Neural cell (in vitro differentiated cells): ENCODE measurements around the gene IHH.

ENCODE experiments used
- EZH2 ChIP-seq: fragments of 200-600, 300-800 bp; shearing (Covaris generic), sonication (generic); IDR thresholded peaks from 2 replicates; pipeline ENCODE4 v1.6.1; 2014; ENCODE audit warnings: antibody characterized with exemption, low read length, borderline replicate concordance, mild to moderate bottlenecking; ENCODE audit not compliant: insufficient read depth, poor library complexity, severe bottlenecking
- MXI1 ChIP-seq: fragments of 450-650 bp; conservative IDR thresholded peaks from 2 replicates; pipeline ENCODE4 v1.6.1; 2014; ENCODE audit warnings: antibody characterized with exemption, mild to moderate bottlenecking; ENCODE audit not compliant: poor library complexity, severe bottlenecking
- POLR2AphosphoS5 ChIP-seq: IDR thresholded peaks from 2 replicates; pipeline ENCODE4 v1.6.1; 2012
- RAD21 ChIP-seq: fragments of 450-650 bp; conservative IDR thresholded peaks from 2 replicates; pipeline ENCODE4 v1.6.1; 2014; ENCODE audit warnings: antibody characterized with exemption, mild to moderate bottlenecking, moderate library complexity
- TAF1 ChIP-seq: IDR thresholded peaks from 2 replicates; pipeline ENCODE4 v1.6.1; 2012; ENCODE audit warnings: low read depth
- TF ChIP-seq, protein P1 (sequence below): fragments of 450-650 bp; IDR thresholded peaks from 2 replicates; pipeline ENCODE4 v1.5.1; 2014; ENCODE audit warnings: antibody characterized with exemption, mild to moderate bottlenecking, moderate library complexity; ENCODE audit not compliant: poor library complexity, severe bottlenecking
- TF ChIP-seq, protein P2 (sequence below): IDR thresholded peaks from 2 replicates; pipeline ENCODE4 v1.6.1; 2012; ENCODE audit warnings: borderline replicate concordance

GRCh38 chr2:219095406-219095935 lies 34.8 kb upstream of the IHH start:
- TF ChIP-seq, protein P1, sequence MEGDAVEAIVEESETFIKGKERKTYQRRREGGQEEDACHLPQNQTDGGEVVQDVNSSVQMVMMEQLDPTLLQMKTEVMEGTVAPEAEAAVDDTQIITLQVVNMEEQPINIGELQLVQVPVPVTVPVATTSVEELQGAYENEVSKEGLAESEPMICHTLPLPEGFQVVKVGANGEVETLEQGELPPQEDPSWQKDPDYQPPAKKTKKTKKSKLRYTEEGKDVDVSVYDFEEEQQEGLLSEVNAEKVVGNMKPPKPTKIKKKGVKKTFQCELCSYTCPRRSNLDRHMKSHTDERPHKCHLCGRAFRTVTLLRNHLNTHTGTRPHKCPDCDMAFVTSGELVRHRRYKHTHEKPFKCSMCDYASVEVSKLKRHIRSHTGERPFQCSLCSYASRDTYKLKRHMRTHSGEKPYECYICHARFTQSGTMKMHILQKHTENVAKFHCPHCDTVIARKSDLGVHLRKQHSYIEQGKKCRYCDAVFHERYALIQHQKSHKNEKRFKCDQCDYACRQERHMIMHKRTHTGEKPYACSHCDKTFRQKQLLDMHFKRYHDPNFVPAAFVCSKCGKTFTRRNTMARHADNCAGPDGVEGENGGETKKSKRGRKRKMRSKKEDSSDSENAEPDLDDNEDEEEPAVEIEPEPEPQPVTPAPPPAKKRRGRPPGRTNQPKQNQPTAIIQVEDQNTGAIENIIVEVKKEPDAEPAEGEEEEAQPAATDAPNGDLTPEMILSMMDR = no peak
- TF ChIP-seq TAF1 (no peak), RAD21 (no peak), POLR2AphosphoS5 (no peak), MXI1 (no peak), EZH2 (no peak)
- TF ChIP-seq, protein P2, sequence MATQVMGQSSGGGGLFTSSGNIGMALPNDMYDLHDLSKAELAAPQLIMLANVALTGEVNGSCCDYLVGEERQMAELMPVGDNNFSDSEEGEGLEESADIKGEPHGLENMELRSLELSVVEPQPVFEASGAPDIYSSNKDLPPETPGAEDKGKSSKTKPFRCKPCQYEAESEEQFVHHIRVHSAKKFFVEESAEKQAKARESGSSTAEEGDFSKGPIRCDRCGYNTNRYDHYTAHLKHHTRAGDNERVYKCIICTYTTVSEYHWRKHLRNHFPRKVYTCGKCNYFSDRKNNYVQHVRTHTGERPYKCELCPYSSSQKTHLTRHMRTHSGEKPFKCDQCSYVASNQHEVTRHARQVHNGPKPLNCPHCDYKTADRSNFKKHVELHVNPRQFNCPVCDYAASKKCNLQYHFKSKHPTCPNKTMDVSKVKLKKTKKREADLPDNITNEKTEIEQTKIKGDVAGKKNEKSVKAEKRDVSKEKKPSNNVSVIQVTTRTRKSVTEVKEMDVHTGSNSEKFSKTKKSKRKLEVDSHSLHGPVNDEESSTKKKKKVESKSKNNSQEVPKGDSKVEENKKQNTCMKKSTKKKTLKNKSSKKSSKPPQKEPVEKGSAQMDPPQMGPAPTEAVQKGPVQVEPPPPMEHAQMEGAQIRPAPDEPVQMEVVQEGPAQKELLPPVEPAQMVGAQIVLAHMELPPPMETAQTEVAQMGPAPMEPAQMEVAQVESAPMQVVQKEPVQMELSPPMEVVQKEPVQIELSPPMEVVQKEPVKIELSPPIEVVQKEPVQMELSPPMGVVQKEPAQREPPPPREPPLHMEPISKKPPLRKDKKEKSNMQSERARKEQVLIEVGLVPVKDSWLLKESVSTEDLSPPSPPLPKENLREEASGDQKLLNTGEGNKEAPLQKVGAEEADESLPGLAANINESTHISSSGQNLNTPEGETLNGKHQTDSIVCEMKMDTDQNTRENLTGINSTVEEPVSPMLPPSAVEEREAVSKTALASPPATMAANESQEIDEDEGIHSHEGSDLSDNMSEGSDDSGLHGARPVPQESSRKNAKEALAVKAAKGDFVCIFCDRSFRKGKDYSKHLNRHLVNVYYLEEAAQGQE = no peak
